H9 (cell line): ENCODE data around the gene MOSMO. TPM values are rescaled to one million over a fixed set of nuclear protein-coding genes. Genes with fewer than 3 reads are reported as not detected.

Experiments used
- DNase-seq: peaks from one replicate; pipeline ENCODE4 v3.0.0-alpha.2; 2017
- H2AFZ ChIP-seq: one replicate; pipeline ENCODE4 v1.6.1; 2013; ENCODE audit warnings: mild to moderate bottlenecking, low read length, control low read depth, moderate library complexity
- H2AK5ac ChIP-seq: 2 replicates; pipeline ENCODE4 v1.6.1; 2013; ENCODE audit warnings: low read length, control low read depth, mixed read lengths; ENCODE audit not compliant: insufficient read length
- H2BK120ac ChIP-seq: one replicate; pipeline ENCODE4 v1.6.1; 2013; ENCODE audit warnings: low read depth, mild to moderate bottlenecking, low read length, control low read depth, inconsistent platforms; ENCODE audit not compliant: poor library complexity, severe bottlenecking
- H2BK12ac ChIP-seq: 2 replicates; pipeline ENCODE4 v1.6.1; 2013; ENCODE audit warnings: low read length, control low read depth, mixed read lengths, low read depth; ENCODE audit not compliant: insufficient read length
- H2BK15ac ChIP-seq: 2 replicates; pipeline ENCODE4 v1.6.1; 2013; ENCODE audit warnings: low read depth, low read length, control low read depth
- H2BK20ac ChIP-seq: one replicate; pipeline ENCODE4 v1.6.1; 2013; ENCODE audit warnings: low read depth, mild to moderate bottlenecking, low read length, control low read depth, inconsistent platforms; ENCODE audit not compliant: poor library complexity, severe bottlenecking
- H2BK5ac ChIP-seq: 2 replicates; pipeline ENCODE4 v1.6.1; 2013; ENCODE audit warnings: low read length, control low read depth, mixed read lengths; ENCODE audit not compliant: insufficient read length
- H3K14ac ChIP-seq: 2 replicates; pipeline ENCODE4 v1.6.1; 2013; ENCODE audit warnings: low read length, control low read depth; ENCODE audit not compliant: insufficient read depth
- H3K18ac ChIP-seq: 2 replicates; pipeline ENCODE4 v1.6.1; 2013; ENCODE audit warnings: low read depth, mild to moderate bottlenecking, mixed read lengths, low read length, control low read depth; ENCODE audit not compliant: insufficient read length
- H3K23ac ChIP-seq: 2 replicates; pipeline ENCODE4 v1.6.1; 2013; ENCODE audit warnings: low read length, control low read depth, mixed read lengths, low read depth; ENCODE audit not compliant: insufficient read length
- H3K23me2 ChIP-seq: 2 replicates; pipeline ENCODE4 v1.6.1; 2013; ENCODE audit warnings: low read depth, mild to moderate bottlenecking, mixed read lengths, low read length, control low read depth; ENCODE audit not compliant: insufficient read length, poor library complexity, severe bottlenecking
- H3K27ac ChIP-seq: 2 replicates; pipeline ENCODE4 v1.5.1; 2013; ENCODE audit warnings: low read length, control low read depth, mixed read lengths, low read depth; ENCODE audit not compliant: insufficient read length
- H3K27me3 ChIP-seq: 2 replicates; pipeline ENCODE4 v1.6.1; 2013; ENCODE audit warnings: low read length, control low read depth, inconsistent platforms; ENCODE audit not compliant: insufficient read depth
- H3K4ac ChIP-seq: 2 replicates; pipeline ENCODE4 v1.6.1; 2013; ENCODE audit warnings: low read depth, mild to moderate bottlenecking, control low read depth, inconsistent platforms, low read length, moderate library complexity
- H3K4me1 ChIP-seq: 2 replicates; pipeline ENCODE4 v1.6.1; 2013; ENCODE audit warnings: low read length, control low read depth, inconsistent platforms; ENCODE audit not compliant: insufficient read depth
- H3K4me2 ChIP-seq: 2 replicates; pipeline ENCODE4 v1.6.1; 2013; ENCODE audit warnings: low read length, control low read depth, mixed read lengths; ENCODE audit not compliant: insufficient read length, insufficient read depth
- H3K56ac ChIP-seq: 2 replicates; pipeline ENCODE4 v1.6.1; 2013; ENCODE audit warnings: low read depth, mild to moderate bottlenecking, mixed read lengths, low read length, control low read depth; ENCODE audit not compliant: insufficient read length
- H3K79me1 ChIP-seq: 2 replicates; pipeline ENCODE4 v1.6.1; 2013; ENCODE audit warnings: low read depth, mild to moderate bottlenecking, moderate library complexity, low read length, control low read depth, inconsistent platforms; ENCODE audit not compliant: insufficient read depth, poor library complexity, severe bottlenecking
- H3K79me2 ChIP-seq: 2 replicates; pipeline ENCODE4 v1.6.1; 2013; ENCODE audit warnings: low read length, control low read depth, inconsistent platforms; ENCODE audit not compliant: insufficient read depth
- H3K9ac ChIP-seq: 2 replicates; pipeline ENCODE4 v1.6.1; 2013; ENCODE audit warnings: low read length, control low read depth, mixed read lengths; ENCODE audit not compliant: insufficient read length; ENCODE audit errors: extremely low read depth
- H3K9me3 ChIP-seq: one replicate; pipeline ENCODE4 v1.6.1; 2013; ENCODE audit warnings: low read depth, low read length, inconsistent platforms; ENCODE audit not compliant: control insufficient read depth
- H3T11ph ChIP-seq: one replicate; pipeline ENCODE4 v1.6.1; 2013; ENCODE audit warnings: mild to moderate bottlenecking, low read length, control low read depth, inconsistent platforms
- H4K20me1 ChIP-seq: one replicate; pipeline ENCODE4 v1.6.1; 2013; ENCODE audit not compliant: control insufficient read depth, insufficient read length, insufficient read depth
- H4K5ac ChIP-seq: 2 replicates; pipeline ENCODE4 v1.6.1; 2013; ENCODE audit warnings: low read depth, mild to moderate bottlenecking, mixed read lengths, low read length, control low read depth; ENCODE audit not compliant: insufficient read length
- H4K8ac ChIP-seq: replicated peaks from 2 replicates; pipeline ENCODE4 v1.6.1; 2013; ENCODE audit warnings: low read length, control low read depth, mixed read lengths, low read depth; ENCODE audit not compliant: insufficient read length
- H4K91ac ChIP-seq: 2 replicates; pipeline ENCODE4 v1.6.1; 2013; ENCODE audit warnings: low read depth, mild to moderate bottlenecking, moderate library complexity, mixed read lengths, low read length, control low read depth; ENCODE audit not compliant: insufficient read length
- H3K27ac Mint-ChIP-seq, 3 experiments: 2 replicates in 2 of 3; 3 replicates in 1 of 3; pipeline ENCODE4 v1.8.0; 2020 to 2021; ENCODE audit warnings: mixed read lengths in 3 of 3, mild to moderate bottlenecking in 1 of 3, moderate library complexity in 1 of 3
- H3K27me3 Mint-ChIP-seq: 2 replicates; pipeline ENCODE4 v1.8.0; 2021; ENCODE audit warnings: low read depth, mild to moderate bottlenecking, moderate library complexity, mixed read lengths
- H3K36me3 Mint-ChIP-seq, 3 experiments: 2 replicates in 2 of 3; 3 replicates in 1 of 3; pipeline ENCODE4 v1.8.0; 2020 to 2021; ENCODE audit warnings: low read depth in 3 of 3, mixed read lengths in 3 of 3; ENCODE audit not compliant: insufficient read depth in 1 of 3
- H3K4me1 Mint-ChIP-seq, 2 experiments: 2 replicates each; pipeline ENCODE4 v1.8.0; 2020; ENCODE audit warnings: mixed read lengths in 2 of 2
- H3K4me3 Mint-ChIP-seq, 2 experiments: 2 replicates in 1 of 2; 3 replicates in 1 of 2; pipeline ENCODE4 v1.8.0; 2020 to 2021; ENCODE audit warnings: mild to moderate bottlenecking in 2 of 2, mixed read lengths in 2 of 2, moderate library complexity in 1 of 2
- H3K9me3 Mint-ChIP-seq, 2 experiments: 2 replicates in 1 of 2; 3 replicates in 1 of 2; pipeline ENCODE4 v1.8.0; 2020; ENCODE audit warnings: mild to moderate bottlenecking in 2 of 2, mixed read lengths in 2 of 2, moderate library complexity in 1 of 2
- WGBS: extraction: QIAGEN DNeasy Blood & Tissue Kit; methylation state at CpG from one replicate; pipeline ENCODE4 v1.1.7; 2013; ENCODE audit warnings: missing lambda C conversion rate, low lambda C conversion rate, mixed read lengths; ENCODE audit not compliant: insufficient read length; ENCODE audit errors: extremely low coverage; 5-methylcytosine and 5-hydroxymethylcytosine counted together
- total RNA-seq: library from RNA; stranded (reverse); gene quantifications from 2 replicates; pipeline ENCODE4 v1.2.1, GENCODE V29; 2021
- TF ChIP-seq, protein P1 (sequence below): fragments of 200-600 bp; sonication (generic); conservative IDR thresholded peaks from 3 replicates; pipeline ENCODE4 v1.8.0; 2021; ENCODE audit warnings: antibody characterized with exemption, mild to moderate bottlenecking

MOSMO gene
- total RNA-seq, 1 experiment from 2014 or later = 13.5 TPM

GRCh38 chr16:22014271-22014873 lies 6.5 kb downstream of the MOSMO start:
- Histone ChIP-seq H3K4me2 (no peak overlapping the region), H3K23me2 (peaks cover under 1% of the 10 kb centered on the region), H4K5ac (no peak overlapping the region), H3T11ph (no peak overlapping the region), H2BK120ac (no peak overlapping the region), H3K79me1 (no peaks in the 10 kb centered on the region), H2AFZ (no peak overlapping the region), H3K4me1 (no peaks in the 10 kb centered on the region), H3K9me3 (no peaks in the 10 kb centered on the region), H3K56ac (no peak overlapping the region), H3K9ac (no peak overlapping the region), H3K27ac (no peak overlapping the region), H2BK20ac (no peak overlapping the region), H3K14ac (no peak overlapping the region), H3K23ac (no peak overlapping the region), H4K8ac (no peak overlapping the region), H4K91ac (no peak overlapping the region), H2BK5ac (no peak overlapping the region), H4K20me1 (no peaks in the 10 kb centered on the region), H2BK12ac (no peak overlapping the region), H3K27me3 (no peaks in the 10 kb centered on the region), H3K79me2 (peaks cover 3% of the 10 kb centered on the region; the same call in 1 of the 2 replicates), H2AK5ac (no peak overlapping the region), H3K18ac (no peak overlapping the region), H2BK15ac (no peak overlapping the region), H3K4ac (no peak overlapping the region)
- Mint-ChIP-seq H3K4me3 (no peak overlapping the region), H3K9me3 (no peaks in the 10 kb centered on the region), H3K27me3 (no peaks in the 10 kb centered on the region), H3K27ac (no peak overlapping the region), H3K36me3 (no peaks in the 10 kb centered on the region), H3K4me1 (peaks cover 1 to 4% of the 10 kb centered on the region in 2 experiments; a peak in 3 of 4 replicates)
- WGBS = no CpG with 5 or more reads among the region's 2 CpGs
- DNase-seq = no peak
- TF ChIP-seq, protein P1, sequence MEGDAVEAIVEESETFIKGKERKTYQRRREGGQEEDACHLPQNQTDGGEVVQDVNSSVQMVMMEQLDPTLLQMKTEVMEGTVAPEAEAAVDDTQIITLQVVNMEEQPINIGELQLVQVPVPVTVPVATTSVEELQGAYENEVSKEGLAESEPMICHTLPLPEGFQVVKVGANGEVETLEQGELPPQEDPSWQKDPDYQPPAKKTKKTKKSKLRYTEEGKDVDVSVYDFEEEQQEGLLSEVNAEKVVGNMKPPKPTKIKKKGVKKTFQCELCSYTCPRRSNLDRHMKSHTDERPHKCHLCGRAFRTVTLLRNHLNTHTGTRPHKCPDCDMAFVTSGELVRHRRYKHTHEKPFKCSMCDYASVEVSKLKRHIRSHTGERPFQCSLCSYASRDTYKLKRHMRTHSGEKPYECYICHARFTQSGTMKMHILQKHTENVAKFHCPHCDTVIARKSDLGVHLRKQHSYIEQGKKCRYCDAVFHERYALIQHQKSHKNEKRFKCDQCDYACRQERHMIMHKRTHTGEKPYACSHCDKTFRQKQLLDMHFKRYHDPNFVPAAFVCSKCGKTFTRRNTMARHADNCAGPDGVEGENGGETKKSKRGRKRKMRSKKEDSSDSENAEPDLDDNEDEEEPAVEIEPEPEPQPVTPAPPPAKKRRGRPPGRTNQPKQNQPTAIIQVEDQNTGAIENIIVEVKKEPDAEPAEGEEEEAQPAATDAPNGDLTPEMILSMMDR = no peak
